ENCODE data around the gene CUEDC2. TPM values are rescaled to one million over a fixed set of nuclear protein-coding genes. Genes with fewer than 3 reads are reported as not detected.
A peak's percentile ranks its signal among the peaks of the same experiment; 100 is the strongest.

CUEDC2 gene
- total and polyA plus RNA-seq, 10 of the 15 experiments (the other 5 are each of a cell fraction or from before 2014, with no cell fraction given): 20.4 to 121 (median 75.0) TPM

DNA sequence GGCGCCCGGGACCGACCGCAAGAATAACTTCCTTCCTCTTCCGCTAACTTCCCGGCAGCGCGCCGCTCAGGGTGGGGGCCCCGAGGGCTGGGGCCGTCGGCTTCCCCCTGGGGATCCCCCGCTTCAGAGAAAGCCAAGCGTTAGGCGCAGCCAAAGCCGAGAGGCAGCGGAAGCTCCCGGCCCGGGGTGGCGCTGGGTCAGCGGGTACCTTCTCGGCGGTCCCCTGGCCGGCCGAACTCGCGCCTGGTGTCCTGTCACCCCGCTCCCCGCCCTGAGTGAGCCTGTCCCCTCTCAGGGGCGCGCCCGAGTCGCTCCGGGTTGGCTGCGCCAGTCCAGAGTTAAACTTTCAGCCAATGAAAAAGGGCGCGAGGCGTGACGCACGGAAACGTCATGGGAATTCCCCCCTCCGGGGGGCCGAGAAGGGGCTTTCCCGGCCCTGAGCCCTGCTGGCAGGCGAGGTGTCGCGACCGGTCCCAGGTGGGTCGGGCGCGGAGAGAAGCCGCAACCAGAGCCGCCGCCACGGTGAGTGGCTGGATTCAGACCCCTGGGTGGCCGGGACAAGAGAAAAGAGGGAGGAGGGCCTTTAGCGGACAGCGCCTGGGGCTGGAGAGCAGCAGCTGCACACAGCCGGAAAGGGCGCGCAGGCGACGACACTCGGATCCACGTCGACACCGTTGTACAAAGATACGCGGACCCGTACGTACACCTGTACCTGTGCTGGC, 38.1 kb downstream of the CUEDC2 start (continued):
- TF ChIP-seq, protein P1, sequence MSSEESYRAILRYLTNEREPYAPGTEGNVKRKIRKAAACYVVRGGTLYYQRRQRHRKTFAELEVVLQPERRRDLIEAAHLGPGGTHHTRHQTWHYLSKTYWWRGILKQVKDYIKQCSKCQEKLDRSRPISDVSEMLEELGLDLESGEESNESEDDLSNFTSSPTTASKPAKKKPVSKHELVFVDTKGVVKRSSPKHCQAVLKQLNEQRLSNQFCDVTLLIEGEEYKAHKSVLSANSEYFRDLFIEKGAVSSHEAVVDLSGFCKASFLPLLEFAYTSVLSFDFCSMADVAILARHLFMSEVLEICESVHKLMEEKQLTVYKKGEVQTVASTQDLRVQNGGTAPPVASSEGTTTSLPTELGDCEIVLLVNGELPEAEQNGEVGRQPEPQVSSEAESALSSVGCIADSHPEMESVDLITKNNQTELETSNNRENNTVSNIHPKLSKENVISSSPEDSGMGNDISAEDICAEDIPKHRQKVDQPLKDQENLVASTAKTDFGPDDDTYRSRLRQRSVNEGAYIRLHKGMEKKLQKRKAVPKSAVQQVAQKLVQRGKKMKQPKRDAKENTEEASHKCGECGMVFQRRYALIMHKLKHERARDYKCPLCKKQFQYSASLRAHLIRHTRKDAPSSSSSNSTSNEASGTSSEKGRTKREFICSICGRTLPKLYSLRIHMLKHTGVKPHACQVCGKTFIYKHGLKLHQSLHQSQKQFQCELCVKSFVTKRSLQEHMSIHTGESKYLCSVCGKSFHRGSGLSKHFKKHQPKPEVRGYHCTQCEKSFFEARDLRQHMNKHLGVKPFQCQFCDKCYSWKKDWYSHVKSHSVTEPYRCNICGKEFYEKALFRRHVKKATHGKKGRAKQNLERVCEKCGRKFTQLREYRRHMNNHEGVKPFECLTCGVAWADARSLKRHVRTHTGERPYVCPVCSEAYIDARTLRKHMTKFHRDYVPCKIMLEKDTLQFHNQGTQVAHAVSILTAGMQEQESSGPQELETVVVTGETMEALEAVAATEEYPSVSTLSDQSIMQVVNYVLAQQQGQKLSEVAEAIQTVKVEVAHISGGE (CRISPR knock-in tag; IDR thresholded peaks at IDR 0.05): no peak
- TF ChIP-seq RUNX3 (IDR thresholded peaks at IDR 0.05; ENCODE audit: low read length) (no peak), CHD2 (IDR thresholded peaks at IDR 0.05; ENCODE audit: borderline replicate concordance, low read depth, low read length) (peak; percentile 72), NFYB (IDR thresholded peaks at IDR 0.05; ENCODE audit: insufficient read depth, low read depth, low read length) (peak; percentile 84), BACH1 (IDR thresholded peaks at IDR 0.05; ENCODE audit: borderline replicate concordance) (peak; percentile 98), EZH2 (IDR thresholded peaks at IDR 0.05; ENCODE audit: borderline replicate concordance, control insufficient read depth, low read depth, low read length) (no peak), MXI1 (IDR thresholded peaks at IDR 0.05; ENCODE audit: low read depth, low read length) (no peak; the same call in 1 of the 2 replicates), HCFC1 (IDR thresholded peaks at IDR 0.05; ENCODE audit: low read length) (peak; percentile 9; the same call in 1 of the 2 replicates), CBFB (IDR thresholded peaks at IDR 0.05; ENCODE audit: low read depth) (peak; percentile 96; the same call in 1 of the 2 replicates), LARP7 (IDR thresholded peaks at IDR 0.05) (peak; percentile 67), RB1 (IDR thresholded peaks at IDR 0.05; ENCODE audit: borderline replicate concordance) (peak; percentile 93; the same call in 1 of the 2 replicates), CHD4 (IDR thresholded peaks at IDR 0.05) (no peak), BHLHE40 (IDR thresholded peaks at IDR 0.05; ENCODE audit: borderline replicate concordance in 1 of 2, low read depth in 2 of 2, low read length in 1 of 2) (peak in 1 of 2 experiments; percentile 65; a peak in 1 of 4 replicates)
- TF ChIP-seq, protein P2, sequence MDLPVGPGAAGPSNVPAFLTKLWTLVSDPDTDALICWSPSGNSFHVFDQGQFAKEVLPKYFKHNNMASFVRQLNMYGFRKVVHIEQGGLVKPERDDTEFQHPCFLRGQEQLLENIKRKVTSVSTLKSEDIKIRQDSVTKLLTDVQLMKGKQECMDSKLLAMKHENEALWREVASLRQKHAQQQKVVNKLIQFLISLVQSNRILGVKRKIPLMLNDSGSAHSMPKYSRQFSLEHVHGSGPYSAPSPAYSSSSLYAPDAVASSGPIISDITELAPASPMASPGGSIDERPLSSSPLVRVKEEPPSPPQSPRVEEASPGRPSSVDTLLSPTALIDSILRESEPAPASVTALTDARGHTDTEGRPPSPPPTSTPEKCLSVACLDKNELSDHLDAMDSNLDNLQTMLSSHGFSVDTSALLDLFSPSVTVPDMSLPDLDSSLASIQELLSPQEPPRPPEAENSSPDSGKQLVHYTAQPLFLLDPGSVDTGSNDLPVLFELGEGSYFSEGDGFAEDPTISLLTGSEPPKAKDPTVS (IDR thresholded peaks at IDR 0.05; ENCODE audit: low read depth, low read length): no peak; the same call in 1 of the 2 replicates
- TF ChIP-seq, protein P3, sequence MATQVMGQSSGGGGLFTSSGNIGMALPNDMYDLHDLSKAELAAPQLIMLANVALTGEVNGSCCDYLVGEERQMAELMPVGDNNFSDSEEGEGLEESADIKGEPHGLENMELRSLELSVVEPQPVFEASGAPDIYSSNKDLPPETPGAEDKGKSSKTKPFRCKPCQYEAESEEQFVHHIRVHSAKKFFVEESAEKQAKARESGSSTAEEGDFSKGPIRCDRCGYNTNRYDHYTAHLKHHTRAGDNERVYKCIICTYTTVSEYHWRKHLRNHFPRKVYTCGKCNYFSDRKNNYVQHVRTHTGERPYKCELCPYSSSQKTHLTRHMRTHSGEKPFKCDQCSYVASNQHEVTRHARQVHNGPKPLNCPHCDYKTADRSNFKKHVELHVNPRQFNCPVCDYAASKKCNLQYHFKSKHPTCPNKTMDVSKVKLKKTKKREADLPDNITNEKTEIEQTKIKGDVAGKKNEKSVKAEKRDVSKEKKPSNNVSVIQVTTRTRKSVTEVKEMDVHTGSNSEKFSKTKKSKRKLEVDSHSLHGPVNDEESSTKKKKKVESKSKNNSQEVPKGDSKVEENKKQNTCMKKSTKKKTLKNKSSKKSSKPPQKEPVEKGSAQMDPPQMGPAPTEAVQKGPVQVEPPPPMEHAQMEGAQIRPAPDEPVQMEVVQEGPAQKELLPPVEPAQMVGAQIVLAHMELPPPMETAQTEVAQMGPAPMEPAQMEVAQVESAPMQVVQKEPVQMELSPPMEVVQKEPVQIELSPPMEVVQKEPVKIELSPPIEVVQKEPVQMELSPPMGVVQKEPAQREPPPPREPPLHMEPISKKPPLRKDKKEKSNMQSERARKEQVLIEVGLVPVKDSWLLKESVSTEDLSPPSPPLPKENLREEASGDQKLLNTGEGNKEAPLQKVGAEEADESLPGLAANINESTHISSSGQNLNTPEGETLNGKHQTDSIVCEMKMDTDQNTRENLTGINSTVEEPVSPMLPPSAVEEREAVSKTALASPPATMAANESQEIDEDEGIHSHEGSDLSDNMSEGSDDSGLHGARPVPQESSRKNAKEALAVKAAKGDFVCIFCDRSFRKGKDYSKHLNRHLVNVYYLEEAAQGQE (IDR thresholded peaks at IDR 0.05; ENCODE audit: low read depth, low read length): no peak
- TF ChIP-seq, protein P4, sequence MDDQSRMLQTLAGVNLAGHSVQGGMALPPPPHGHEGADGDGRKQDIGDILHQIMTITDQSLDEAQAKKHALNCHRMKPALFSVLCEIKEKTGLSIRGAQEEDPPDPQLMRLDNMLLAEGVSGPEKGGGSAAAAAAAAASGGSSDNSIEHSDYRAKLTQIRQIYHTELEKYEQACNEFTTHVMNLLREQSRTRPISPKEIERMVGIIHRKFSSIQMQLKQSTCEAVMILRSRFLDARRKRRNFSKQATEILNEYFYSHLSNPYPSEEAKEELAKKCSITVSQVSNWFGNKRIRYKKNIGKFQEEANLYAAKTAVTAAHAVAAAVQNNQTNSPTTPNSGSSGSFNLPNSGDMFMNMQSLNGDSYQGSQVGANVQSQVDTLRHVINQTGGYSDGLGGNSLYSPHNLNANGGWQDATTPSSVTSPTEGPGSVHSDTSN (IDR thresholded peaks at IDR 0.05; ENCODE audit: insufficient replicate concordance, low read depth, low read length): no peak
